Esophagus squamous epithelium (tissue), 5 donors: Measurements from ENCODE around the gene KSR2. TPM values are rescaled to one million over a fixed set of nuclear protein-coding genes. Genes with fewer than 3 reads are reported as not detected.
"Not testable (repeated sequence)": the region's sequence is repeated elsewhere in the genome, so short reads cannot be mapped to it uniquely, and the experiment has no call there.

Source experiments
- DNase-seq: peaks from one replicate; lab custom pipeline; 2025; lab: John Stamatoyannopoulos, UW
- H3K27ac ChIP-seq, 4 donors: fragments of 200-600 bp; sonication (generic); one replicate each; pipeline ENCODE4 v1.5.1; 2016 to 2019; ENCODE audit warnings: mild to moderate bottlenecking in 1 of 4
- H3K27me3 ChIP-seq, 4 donors: fragments of 200-600 bp; sonication (generic); 1 replicate in 3 of 4; 2 replicates in 1 of 4; pipeline versions ENCODE4 v1.5.1 to v1.6.0; 2017 to 2021; ENCODE audit warnings: antibody characterized with exemption in 1 of 4
- H3K36me3 ChIP-seq, 3 donors: fragments of 200-600 bp; sonication (generic); one replicate each; pipeline ENCODE4 v1.5.1; 2016 to 2019
- H3K4me1 ChIP-seq, 3 donors: fragments of 200-600 bp; sonication (generic); one replicate each; pipeline ENCODE4 v1.5.1; 2017 to 2019
- H3K4me3 ChIP-seq, 4 donors: fragments of 200-600 bp; sonication (generic); 1 replicate in 3 of 4; 2 replicates in 1 of 4; pipeline ENCODE4 v1.5.1; 2016 to 2019; ENCODE audit warnings: mild to moderate bottlenecking in 2 of 4, moderate library complexity in 1 of 4
- H3K9me3 ChIP-seq, 3 donors: fragments of 200-600 bp; sonication (generic); one replicate each; pipeline ENCODE4 v1.5.1; 2016 to 2019
- CTCF ChIP-seq, 6 experiments: fragments of 450-650 bp in 4 of 6; fragments of 200-600 bp in 2 of 6; sonication (generic) in 2 of 6; IDR thresholded peaks; one replicate each; pipeline ENCODE4 v1.5.1; 2016 to 2019; ENCODE audit warnings: antibody characterized with exemption in 6 of 6, mild to moderate bottlenecking in 4 of 6, moderate library complexity in 4 of 6
- POLR2A ChIP-seq, 4 donors: fragments of 450-650 bp; IDR thresholded peaks; one replicate each; pipeline ENCODE4 v1.6.1; 2017; ENCODE audit warnings: antibody characterized with exemption in 4 of 4, mild to moderate bottlenecking in 4 of 4, moderate library complexity in 3 of 4
- WGBS, 2 donors: methylation state at CpG; one replicate each; pipeline ENCODE4 v1.1.5; 2018; 5-methylcytosine and 5-hydroxymethylcytosine counted together
- intact Hi-C: fragments of 100-400 bp; cut with DNase I; formaldehyde crosslinking; loops from one replicate; pipeline ENCODE4 v1.15.0; 2022
- total RNA-seq, 4 donors: library from RNA; depleted of rRNA; stranded (reverse); fragments of >200 nt; gene quantifications; one replicate each; pipeline ENCODE4 v1.1.0, GENCODE V29; 2016
- donor health status: DM: yes; HTN: yes; CAD: no.

KSR2 gene
- total RNA-seq, 4 donors from 2014 or later = under 0.01 to 0.13 (median 0.03) TPM

GRCh38 chr12:117807946-117808345 is 160.8 kb downstream of the KSR2 start:
- 60 to 67% methylated on average over 1 to 2 of the region's 2 CpGs for WGBS, 2 donors
- DNase-seq = no peak
- intact Hi-C loops = no loop called here

GRCh38 chr12:117807355-117807754 is 161.4 kb downstream of the KSR2 start:
- H3K4me3 ChIP-seq = no peak overlapping the region
- H3K9me3 ChIP-seq = no peaks in the 10 kb centered on the region
- intact Hi-C loops = no loop called here
- H3K27ac ChIP-seq = no peak overlapping the region
- 97 to 100% methylated on average over 2 of the region's 2 CpGs for WGBS, 2 donors
- TF ChIP-seq CTCF (IDR thresholded peaks at IDR 0.05) = no peak
- TF ChIP-seq POLR2A (IDR thresholded peaks at IDR 0.05) = no peak
- DNase-seq = no peak
- peaks cover 0 to 11% (median 0%) of the 10 kb centered on the region in 3 donors for H3K4me1 ChIP-seq
- no peaks in the 10 kb centered on the region for H3K36me3 ChIP-seq
- H3K27me3 ChIP-seq = peaks cover 0 to 51% (median 0%) of the 10 kb centered on the region in 4 donors

More at GRCh38 chr12:117807946-117808345, 160.8 kb downstream of the KSR2 start:
- Histone ChIP-seq H3K9me3 (no peaks in the 10 kb centered on the region), H3K36me3 (no peaks in the 10 kb centered on the region), H3K27ac (no peak overlapping the region), H3K4me1 (peaks cover 0 to 6% (median 0%) of the 10 kb centered on the region in 3 donors), H3K4me3 (no peak overlapping the region), H3K27me3 (peaks cover 0 to 51% (median 0%) of the 10 kb centered on the region in 4 donors)
- TF ChIP-seq POLR2A (IDR thresholded peaks at IDR 0.05) = no peak
- TF ChIP-seq CTCF (IDR thresholded peaks at IDR 0.05) = no peak

- DNase-seq = no peak
- Histone ChIP-seq H3K27me3 (peaks cover 0 to 41% (median 0%) of the 10 kb centered on the region in 4 donors), H3K9me3 (no peaks in the 10 kb centered on the region), H3K27ac (no peak overlapping the region), H3K4me3 (no peak overlapping the region), H3K36me3 (no peaks in the 10 kb centered on the region), H3K4me1 (peaks cover 0 to 11% (median 0%) of the 10 kb centered on the region in 3 donors)
- intact Hi-C loops = no loop called here
- TF ChIP-seq POLR2A (IDR thresholded peaks at IDR 0.05) (no peak), CTCF (IDR thresholded peaks at IDR 0.05) (no peak)
- WGBS, 2 donors = 54 to 56% methylated on average over 7 of the region's 7 CpGs
These were observed 162.9 kb downstream of the KSR2 start for GRCh38 chr12:117805865-117806264.

- no peak for DNase-seq
- Histone ChIP-seq H3K27ac (peak overlapping the region in 1 of 4 donors; percentile 46), H3K36me3 (no peaks in the 10 kb centered on the region), H3K27me3 (peaks cover 0 to 30% (median 0%) of the 10 kb centered on the region in 4 donors), H3K4me1 (peaks cover 0 to 11% (median 0%) of the 10 kb centered on the region in 3 donors), H3K9me3 (no peaks in the 10 kb centered on the region), H3K4me3 (no peak overlapping the region)
- TF ChIP-seq POLR2A (IDR thresholded peaks at IDR 0.05) (no peak), CTCF (IDR thresholded peaks at IDR 0.05) (no peak)
- intact Hi-C loops = no loop called here
- 20 to 31% methylated on average over 6 of the region's 6 CpGs for WGBS, 2 donors
These were observed 165.8 kb downstream of the KSR2 start for GRCh38 chr12:117803001-117803400.

- H3K27ac ChIP-seq, DNase-seq, H3K36me3 ChIP-seq, intact Hi-C loops, H3K9me3 ChIP-seq, H3K4me3 ChIP-seq: not testable (repeated sequence)
- peaks cover 0 to 19% (median 0%) of the 10 kb centered on the region in 4 donors for H3K27me3 ChIP-seq
- peaks cover 0 to 11% (median 0%) of the 10 kb centered on the region in 3 donors for H3K4me1 ChIP-seq
- 81 to 88% methylated on average over 6 of the region's 6 CpGs for WGBS, 2 donors
These were observed 168.1 kb downstream of the KSR2 start for GRCh38 chr12:117800711-117801110.

GRCh38 chr12:117797202-117797601 is 171.6 kb downstream of the KSR2 start:
- Histone ChIP-seq H3K27me3 (peaks cover 0 to 9% (median 0%) of the 10 kb centered on the region in 4 donors), H3K9me3 (no peaks in the 10 kb centered on the region), H3K36me3 (no peaks in the 10 kb centered on the region), H3K27ac (no peak overlapping the region), H3K4me1 (no peaks in the 10 kb centered on the region), H3K4me3 (no peak overlapping the region)
- no peak for TF ChIP-seq POLR2A (IDR thresholded peaks at IDR 0.05)
- no peak for TF ChIP-seq CTCF (IDR thresholded peaks at IDR 0.05)
- DNase-seq = no peak
- intact Hi-C loops = no loop called here
- 83 to 93% methylated on average over 3 of the region's 3 CpGs for WGBS, 2 donors
